Endothelial cell of umbilical vein (primary cell): Measurements from ENCODE around the gene TSN. TPM values are rescaled to one million over a fixed set of nuclear protein-coding genes. Genes with fewer than 3 reads are reported as not detected.

Source experiments
- BruUV-seq: library from RNA; stranded (reverse); fragments of 400-500 nt; replicated peaks from 2 replicates; lab custom pipeline; 2021; lab: Mats Ljungman, UMichigan
- CTCF ChIA-PET: fragments of 300-600, 350-600 bp; sonication (Branson Sonifier 250); formaldehyde crosslinking; loops from one replicate; lab custom pipeline; 2021; ENCODE audit warnings: antibody characterized with exemption, inconsistent platforms; lab: Charles Lee
- POLR2A ChIA-PET: fragments of 300-600, 350-600 bp; sonication (Branson Sonifier 250); formaldehyde crosslinking; loops from one replicate; lab custom pipeline; 2021; ENCODE audit warnings: antibody characterized with exemption, inconsistent platforms; lab: Charles Lee
- DNase-seq: peaks from one replicate; pipeline ENCODE4 v3.0.0-alpha.2; 2011; ENCODE audit warnings: low read depth, low spot score
- FAIRE-seq: peaks from 2 replicates; lab custom pipeline; 2011; peaks lifted over from hg19 to GRCh38; lab: Jason Lieb, UNC
- H2AFZ ChIP-seq: 2 replicates; pipeline ENCODE4 v1.6.0; 2012; ENCODE audit warnings: low read depth, low read length, control low read depth, inconsistent platforms
- H3K27ac ChIP-seq: 2 replicates; pipeline ENCODE4 v1.5.1; 2011; ENCODE audit warnings: low read depth, mild to moderate bottlenecking, control low read depth, low read length, moderate library complexity; ENCODE audit not compliant: insufficient read depth
- H3K27me3 ChIP-seq, 2 experiments: 2 replicates each; pipeline versions ENCODE4 v1.6.0 to v1.6.1; 2011; ENCODE audit warnings: low read length in 2 of 2, mixed read lengths in 1 of 2; ENCODE audit not compliant: control insufficient read depth in 2 of 2, insufficient read depth in 2 of 2
- H3K36me3 ChIP-seq, 2 experiments: 2 replicates in 1 of 2; 3 replicates in 1 of 2; pipeline ENCODE4 v1.5.1; 2011; ENCODE audit warnings: low read length in 2 of 2, mild to moderate bottlenecking in 1 of 2, moderate library complexity in 1 of 2; ENCODE audit not compliant: control insufficient read depth in 2 of 2, insufficient read depth in 2 of 2; ENCODE audit errors: extremely low read depth in 1 of 2
- H3K4me1 ChIP-seq: 3 replicates; pipeline ENCODE4 v1.5.1; 2011; ENCODE audit warnings: mild to moderate bottlenecking, low read length; ENCODE audit not compliant: control insufficient read depth, insufficient read depth; ENCODE audit errors: extremely low read depth
- H3K4me2 ChIP-seq: 2 replicates; pipeline ENCODE4 v1.6.1; 2011; ENCODE audit warnings: low read length, control low read depth, mixed read lengths; ENCODE audit not compliant: insufficient read depth
- H3K4me3 ChIP-seq, 3 experiments: fragments of 200-600 bp in 1 of 3; sonication (generic), shearing (Covaris generic) in 1 of 3; replicated peaks in 1 of 3; 2 replicates each; pipeline ENCODE4 v1.5.1; 2011 to 2016; ENCODE audit warnings: control low read depth in 3 of 3, low read length in 3 of 3, mild to moderate bottlenecking in 2 of 3, inconsistent platforms in 1 of 3, low read depth in 1 of 3, moderate library complexity in 1 of 3; ENCODE audit not compliant: insufficient read depth in 1 of 3
- H3K79me2 ChIP-seq: 2 replicates; pipeline ENCODE4 v1.6.0; 2012; ENCODE audit warnings: low read length, inconsistent platforms; ENCODE audit not compliant: control insufficient read depth, insufficient read depth
- H3K9ac ChIP-seq: replicated peaks from 2 replicates; pipeline ENCODE3; 2011; ENCODE audit warnings: low read length, control low read depth; ENCODE audit not compliant: insufficient read depth; ENCODE audit errors: extremely low read depth
- H3K9me1 ChIP-seq: replicated peaks from 3 replicates; pipeline ENCODE4 v1.6.0; 2011; ENCODE audit warnings: mild to moderate bottlenecking, low read length; ENCODE audit not compliant: control insufficient read depth, insufficient read depth; ENCODE audit errors: extremely low read depth
- H3K9me3 ChIP-seq: replicated peaks from 2 replicates; pipeline ENCODE4 v1.5.1; 2012; ENCODE audit warnings: low read length, inconsistent platforms; ENCODE audit not compliant: control insufficient read depth, insufficient read depth
- H4K20me1 ChIP-seq: replicated peaks from 2 replicates; pipeline ENCODE3; 2011; ENCODE audit warnings: mild to moderate bottlenecking, low read length; ENCODE audit not compliant: control insufficient read depth, insufficient read depth; ENCODE audit errors: extremely low read depth
- CTCF ChIP-seq, 2 donors: IDR thresholded peaks; 1 replicate in 1 of 2; 2 replicates in 1 of 2; pipeline ENCODE4 v1.5.1; 2011; ENCODE audit warnings: low read length in 2 of 2, mild to moderate bottlenecking in 2 of 2, moderate library complexity in 2 of 2, control low read depth in 1 of 2, inconsistent platforms in 1 of 2, low read depth in 1 of 2; ENCODE audit not compliant: insufficient read depth in 1 of 2; ENCODE audit errors: extremely low read depth in 1 of 2
- EZH2 ChIP-seq: IDR thresholded peaks from 2 replicates; pipeline ENCODE4 v1.6.1; 2012; ENCODE audit warnings: borderline replicate concordance, low read depth, mild to moderate bottlenecking, moderate library complexity, low read length, inconsistent platforms; ENCODE audit not compliant: severe bottlenecking
- FOS ChIP-seq: IDR thresholded peaks from 2 replicates; pipeline ENCODE4 v1.6.1; 2011; ENCODE audit warnings: mild to moderate bottlenecking, low read length, moderate library complexity, borderline replicate concordance; ENCODE audit not compliant: insufficient read depth
- GATA2 ChIP-seq: IDR thresholded peaks from 2 replicates; pipeline ENCODE4 v1.7.0; 2011; ENCODE audit warnings: low read depth, mild to moderate bottlenecking, moderate library complexity, mixed read lengths, low read length; ENCODE audit not compliant: insufficient read length, insufficient read depth
- MAX ChIP-seq: IDR thresholded peaks from 2 replicates; pipeline ENCODE4 v1.6.1; 2011; ENCODE audit not compliant: insufficient read depth, insufficient read length
- MYC ChIP-seq: IDR thresholded peaks from one replicate; pipeline ENCODE4 v1.6.1; 2011; ENCODE audit warnings: mild to moderate bottlenecking, low read depth, low read length
- POLR2AphosphoS5 ChIP-seq: IDR thresholded peaks from 2 replicates; pipeline ENCODE4 v1.6.1; 2012; ENCODE audit warnings: low read depth, mild to moderate bottlenecking, control low read depth, low read length, moderate library complexity; ENCODE audit not compliant: insufficient read depth
- dilution Hi-C: fragments of 300-500 bp; cut with MboI; formaldehyde crosslinking; loops from one replicate; pipeline ENCODE4 v1.15.0; 2019; ENCODE audit warnings: low sequenced_read_pairs; ENCODE audit not compliant: extremely low pct_ligation_motif_present
- intact Hi-C: fragments of 100-400 bp; cut with micrococcal nuclease; formaldehyde crosslinking; loops from one replicate; pipeline ENCODE4 v1.10.0; 2022
- polyA plus RNA-seq, 4 experiments: library from polyadenylated mRNA; depleted of rRNA in 3 of 4; stranded (reverse) in 3 of 4; unstranded in 1 of 4; fragments of >200 nt; gene quantifications; 2 replicates each; pipeline versions ENCODE4 v1.2.1 to v1.2.3, GENCODE V29; 2011 to 2012; ENCODE audit warnings: missing spikeins in 1 of 4
- total RNA-seq: library from RNA; stranded (reverse); gene quantifications from 2 replicates; pipeline ENCODE4 v1.2.3, GENCODE V29; 2021

The TSN gene
- total and polyA plus RNA-seq, 2 donors (not counting 3 experiments of a cell fraction or from before 2014, with no cell fraction given): 33.2 to 76.1 TPM

- H2AFZ ChIP-seq: no peak overlapping the region
- CTCF ChIA-PET: no interaction called here
- DNase-seq (no peak), FAIRE-seq (no peak)
- POLR2A ChIA-PET: no interaction called here
- no peaks in the 10 kb centered on the region for H3K9me1 ChIP-seq
- no peak overlapping the region for H3K27ac ChIP-seq
- H3K79me2 ChIP-seq: no peaks in the 10 kb centered on the region
- BruUV-seq: no TSS peak
- no peak overlapping the region for H3K4me3 ChIP-seq
- no peaks in the 10 kb centered on the region for H3K36me3 ChIP-seq
- no peaks in the 10 kb centered on the region for H3K4me1 ChIP-seq
- no peaks in the 10 kb centered on the region for H4K20me1 ChIP-seq
- TF ChIP-seq MAX: no peak
- no peak for TF ChIP-seq MYC
- no peak for TF ChIP-seq POLR2AphosphoS5
- TF ChIP-seq GATA2: no peak
- no peak for TF ChIP-seq CTCF (IDR thresholded peaks at IDR 0.05; ENCODE audit: extremely low read depth in 1 of 2, insufficient read depth in 1 of 2, low read depth in 1 of 2, low read length in 2 of 2)
- no peak for TF ChIP-seq FOS
- TF ChIP-seq EZH2: no peak
- dilution Hi-C loops (no loop called here), intact Hi-C loops (no loop called here)
- H3K9me3 ChIP-seq: no peaks in the 10 kb centered on the region
- no peak overlapping the region for H3K9ac ChIP-seq
- no peak overlapping the region for H3K4me2 ChIP-seq
- H3K27me3 ChIP-seq: peaks cover 5 to 6% of the 10 kb centered on the region in 2 experiments
Measured at GRCh38 chr2:121788685-121789084, 33.2 kb downstream of the TSN start.
